OCI-LY1 (cell line): Measurements from ENCODE around the gene NR3C1.

Source experiments
- EZH2 ChIP-seq: fragments of 200-600 bp; sonication (generic), shearing (Covaris generic); IDR thresholded peaks from 2 replicates; pipeline ENCODE4 v1.8.0; 2017; ENCODE audit warnings: borderline replicate concordance, mixed run types, mild to moderate bottlenecking, antibody characterized with exemption, low read length, moderate library complexity, mixed read lengths
- TF ChIP-seq, protein P1 (sequence below): fragments of 200-600 bp; sonication (generic), shearing (Covaris generic); IDR thresholded peaks from 2 replicates; pipeline ENCODE4 v1.5.1; 2017; ENCODE audit warnings: mild to moderate bottlenecking, antibody characterized with exemption, low read length, moderate library complexity, mixed read lengths

DNA sequence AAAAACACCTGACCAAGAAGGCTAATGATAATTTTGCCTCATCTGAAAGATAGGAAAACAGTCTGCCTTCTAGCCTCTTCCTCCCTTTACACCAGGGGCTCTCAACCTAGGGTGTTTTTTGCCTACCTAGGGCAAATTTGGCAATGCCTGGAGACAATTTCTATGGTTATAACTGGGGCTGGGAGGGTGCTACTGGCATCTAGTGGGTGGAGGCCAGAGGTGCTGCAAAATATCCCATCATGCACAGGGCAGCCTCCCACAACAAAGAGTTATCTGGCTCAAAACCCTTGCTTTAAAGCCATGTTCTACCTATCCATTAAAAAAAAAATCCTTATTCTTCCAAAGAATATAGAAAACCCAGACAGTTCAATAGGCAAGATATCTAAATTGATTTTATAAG, 45.0 kb upstream of the NR3C1 start:
- TF ChIP-seq, protein P1, sequence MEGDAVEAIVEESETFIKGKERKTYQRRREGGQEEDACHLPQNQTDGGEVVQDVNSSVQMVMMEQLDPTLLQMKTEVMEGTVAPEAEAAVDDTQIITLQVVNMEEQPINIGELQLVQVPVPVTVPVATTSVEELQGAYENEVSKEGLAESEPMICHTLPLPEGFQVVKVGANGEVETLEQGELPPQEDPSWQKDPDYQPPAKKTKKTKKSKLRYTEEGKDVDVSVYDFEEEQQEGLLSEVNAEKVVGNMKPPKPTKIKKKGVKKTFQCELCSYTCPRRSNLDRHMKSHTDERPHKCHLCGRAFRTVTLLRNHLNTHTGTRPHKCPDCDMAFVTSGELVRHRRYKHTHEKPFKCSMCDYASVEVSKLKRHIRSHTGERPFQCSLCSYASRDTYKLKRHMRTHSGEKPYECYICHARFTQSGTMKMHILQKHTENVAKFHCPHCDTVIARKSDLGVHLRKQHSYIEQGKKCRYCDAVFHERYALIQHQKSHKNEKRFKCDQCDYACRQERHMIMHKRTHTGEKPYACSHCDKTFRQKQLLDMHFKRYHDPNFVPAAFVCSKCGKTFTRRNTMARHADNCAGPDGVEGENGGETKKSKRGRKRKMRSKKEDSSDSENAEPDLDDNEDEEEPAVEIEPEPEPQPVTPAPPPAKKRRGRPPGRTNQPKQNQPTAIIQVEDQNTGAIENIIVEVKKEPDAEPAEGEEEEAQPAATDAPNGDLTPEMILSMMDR, result peak; percentile 56; the same call in 1 of the 2 replicates
- TF ChIP-seq EZH2, result no peak
